Lower lobe of right lung (tissue), 2 donors: Measurements from ENCODE around the gene SASS6. TPM values are rescaled to one million over a fixed set of nuclear protein-coding genes. Genes with fewer than 3 reads are reported as not detected.
A peak's percentile ranks its signal among the peaks of the same experiment; 100 is the strongest.

Experiments used
- ATAC-seq, 2 donors: fragments of 200-7000 bp; cut with Tn5 transposase; one replicate each; pipeline ENCODE4 v1.9.1; 2020 to 2022; ENCODE audit warnings: mild to moderate bottlenecking in 2 of 2, moderate library complexity in 2 of 2
- DNase-seq: peaks from one replicate; pipeline ENCODE4 v3.0.0-alpha.2; 2020
- H3K27ac ChIP-seq: fragments of 200-600 bp; one replicate; pipeline ENCODE4 v1.8.0; 2022
- H3K27me3 ChIP-seq: fragments of 200-600 bp; one replicate; pipeline ENCODE4 v1.8.0; 2022; ENCODE audit warnings: low read depth
- H3K36me3 ChIP-seq: fragments of 200-600 bp; one replicate; pipeline ENCODE4 v1.8.0; 2022; ENCODE audit warnings: mild to moderate bottlenecking
- H3K4me1 ChIP-seq: fragments of 200-600 bp; one replicate; pipeline ENCODE4 v1.8.0; 2022
- H3K4me3 ChIP-seq: fragments of 200-600 bp; one replicate; pipeline ENCODE4 v1.8.0; 2022; ENCODE audit warnings: mild to moderate bottlenecking
- H3K9me3 ChIP-seq: fragments of 200-600 bp; one replicate; pipeline ENCODE4 v1.8.0; 2022
- intact Hi-C: fragments of 100-400 bp; cut with DNase I; formaldehyde crosslinking; loops from one replicate; pipeline ENCODE4 v1.11.0; 2022
- long read RNA-seq: library from polyadenylated mRNA; unstranded; transcript quantifications from one replicate; pipeline ENCODE4 v2.0.0, GENCODE V29; 2021
- total RNA-seq: library from RNA; stranded (reverse); fragmentation: NEBNext Ultra II Directional; extraction: Animal tissue kit (Norgen Biotek cat#: 25700); gene quantifications from one replicate; pipeline ENCODE4 v1.2.1, GENCODE V29; 2021
- TF ChIP-seq, protein P1 (sequence below): fragments of 200-600 bp; IDR thresholded peaks from one replicate; pipeline ENCODE4 v1.8.0; 2022; ENCODE audit warnings: antibody characterized with exemption, mild to moderate bottlenecking
- donor health status: DM: no; HTN: yes; CAD: no; lungs with severe emphysema.

SASS6 gene, protein sequence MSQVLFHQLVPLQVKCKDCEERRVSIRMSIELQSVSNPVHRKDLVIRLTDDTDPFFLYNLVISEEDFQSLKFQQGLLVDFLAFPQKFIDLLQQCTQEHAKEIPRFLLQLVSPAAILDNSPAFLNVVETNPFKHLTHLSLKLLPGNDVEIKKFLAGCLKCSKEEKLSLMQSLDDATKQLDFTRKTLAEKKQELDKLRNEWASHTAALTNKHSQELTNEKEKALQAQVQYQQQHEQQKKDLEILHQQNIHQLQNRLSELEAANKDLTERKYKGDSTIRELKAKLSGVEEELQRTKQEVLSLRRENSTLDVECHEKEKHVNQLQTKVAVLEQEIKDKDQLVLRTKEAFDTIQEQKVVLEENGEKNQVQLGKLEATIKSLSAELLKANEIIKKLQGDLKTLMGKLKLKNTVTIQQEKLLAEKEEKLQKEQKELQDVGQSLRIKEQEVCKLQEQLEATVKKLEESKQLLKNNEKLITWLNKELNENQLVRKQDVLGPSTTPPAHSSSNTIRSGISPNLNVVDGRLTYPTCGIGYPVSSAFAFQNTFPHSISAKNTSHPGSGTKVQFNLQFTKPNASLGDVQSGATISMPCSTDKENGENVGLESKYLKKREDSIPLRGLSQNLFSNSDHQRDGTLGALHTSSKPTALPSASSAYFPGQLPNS
- total RNA-seq = 3.0 TPM
- long read RNA-seq, partial matches to known transcripts = 0 of 1 reads
- long read RNA-seq, other reads (novel, unspliced or antisense) = 1 of 1 reads

DNA sequence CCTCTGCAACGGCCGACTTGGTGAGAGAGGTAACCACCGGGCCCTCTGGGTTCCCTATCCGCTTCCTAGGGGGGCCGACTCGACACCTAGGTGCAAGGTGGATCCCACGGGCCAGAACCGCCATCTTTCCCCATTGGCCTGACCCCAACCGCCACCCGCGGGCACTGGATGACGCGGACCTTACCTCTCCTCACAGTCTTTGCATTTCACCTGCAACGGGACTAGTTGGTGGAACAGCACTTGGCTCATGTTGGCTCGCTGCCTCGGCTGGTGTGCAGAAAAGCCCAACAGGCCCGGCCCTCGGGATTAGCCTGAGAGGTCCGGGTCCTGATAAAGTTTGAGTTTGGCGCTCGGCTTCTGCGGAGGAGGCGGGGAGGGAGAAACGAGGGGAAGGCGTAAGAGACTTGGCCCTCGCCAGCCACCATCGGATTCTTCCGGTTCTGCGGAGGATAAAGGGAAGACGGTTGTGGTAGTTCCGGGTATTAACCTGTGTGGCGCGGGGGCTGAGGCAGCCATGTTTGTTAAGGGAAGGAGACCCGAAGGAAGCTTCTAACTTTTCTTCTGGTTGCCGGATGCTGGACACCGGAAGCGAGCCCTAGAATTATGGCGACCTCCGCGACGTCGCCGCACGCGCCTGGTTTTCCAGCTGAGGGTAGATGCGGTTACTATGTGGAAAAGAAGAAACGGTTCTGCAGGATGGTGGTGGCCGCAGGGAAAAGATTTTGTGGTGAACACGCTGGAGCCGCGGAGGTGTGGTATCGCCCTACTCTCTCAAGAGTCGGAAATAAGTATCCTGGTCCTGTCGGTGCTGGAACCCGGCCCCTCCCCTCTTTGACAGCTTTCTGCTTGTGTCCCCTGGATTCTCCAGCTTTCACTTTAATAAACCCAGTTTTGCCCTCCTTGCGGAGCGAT is at the start of gene SASS6, which contains the start of gene TRMT13:
Gene SASS6, minus strand, starts transcription at position 365 of the 912 bp plus-strand sequence. Its CDS starts 116 bp downstream, at position 249.
Gene TRMT13, plus strand, starts transcription at position 598 of the 912 bp plus-strand sequence. Its CDS starts 6 bp downstream, at position 604.
- Histone ChIP-seq H3K4me1 (peaks cover 31% of the 10 kb centered on the region), H3K27ac (peak within 1 kb of the TSS; percentile 74), H3K36me3 (peaks cover 12% of the 10 kb centered on the region), H3K9me3 (no peaks in the 10 kb centered on the region), H3K4me3 (peak within 1 kb of the TSS; percentile 84), H3K27me3 (no peaks in the 10 kb centered on the region)
- intact Hi-C loops = no loop called here
- TF ChIP-seq, protein P1, sequence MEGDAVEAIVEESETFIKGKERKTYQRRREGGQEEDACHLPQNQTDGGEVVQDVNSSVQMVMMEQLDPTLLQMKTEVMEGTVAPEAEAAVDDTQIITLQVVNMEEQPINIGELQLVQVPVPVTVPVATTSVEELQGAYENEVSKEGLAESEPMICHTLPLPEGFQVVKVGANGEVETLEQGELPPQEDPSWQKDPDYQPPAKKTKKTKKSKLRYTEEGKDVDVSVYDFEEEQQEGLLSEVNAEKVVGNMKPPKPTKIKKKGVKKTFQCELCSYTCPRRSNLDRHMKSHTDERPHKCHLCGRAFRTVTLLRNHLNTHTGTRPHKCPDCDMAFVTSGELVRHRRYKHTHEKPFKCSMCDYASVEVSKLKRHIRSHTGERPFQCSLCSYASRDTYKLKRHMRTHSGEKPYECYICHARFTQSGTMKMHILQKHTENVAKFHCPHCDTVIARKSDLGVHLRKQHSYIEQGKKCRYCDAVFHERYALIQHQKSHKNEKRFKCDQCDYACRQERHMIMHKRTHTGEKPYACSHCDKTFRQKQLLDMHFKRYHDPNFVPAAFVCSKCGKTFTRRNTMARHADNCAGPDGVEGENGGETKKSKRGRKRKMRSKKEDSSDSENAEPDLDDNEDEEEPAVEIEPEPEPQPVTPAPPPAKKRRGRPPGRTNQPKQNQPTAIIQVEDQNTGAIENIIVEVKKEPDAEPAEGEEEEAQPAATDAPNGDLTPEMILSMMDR = no peak
- DNase-seq (peak; percentile 98), ATAC-seq (peak; percentile 99 to 100)

DNA sequence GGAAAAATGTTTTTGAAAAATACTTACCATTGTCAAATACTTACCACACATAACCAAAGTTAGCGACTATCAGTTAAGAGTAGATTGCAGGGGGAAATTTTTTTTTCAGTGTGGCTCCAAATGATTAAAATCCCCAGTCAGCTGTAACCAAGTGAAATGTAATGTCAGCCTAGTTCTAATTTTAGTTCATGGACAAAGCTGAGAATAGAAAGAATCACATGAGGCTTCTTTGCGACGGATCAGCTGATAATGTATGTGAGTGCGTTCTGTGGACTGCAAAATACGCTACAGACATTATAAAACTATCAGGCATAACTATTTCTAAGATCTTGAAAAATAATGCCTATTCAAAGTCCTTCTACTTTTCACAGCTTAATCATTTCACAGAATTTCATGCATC is 45.4 kb upstream of the SASS6 start, which contains the start of gene LRRC39:
Gene LRRC39, minus strand, starts transcription at position 166 of the 400 bp plus-strand sequence. CDS start 9,740 bp downstream, outside the sequence.
- no peaks in the 10 kb centered on the region for H3K27me3 ChIP-seq
- DNase-seq = no peak
- H3K9me3 ChIP-seq = no peaks in the 10 kb centered on the region
- TF ChIP-seq, protein P1 = no peak
- intact Hi-C loops = no loop called here
- no peak within 1 kb of the TSS for H3K27ac ChIP-seq
- no peak for ATAC-seq
- H3K4me1 ChIP-seq = no peaks in the 10 kb centered on the region
- H3K4me3 ChIP-seq = no peak within 1 kb of the TSS
- H3K36me3 ChIP-seq = no peaks in the 10 kb centered on the region

DNA sequence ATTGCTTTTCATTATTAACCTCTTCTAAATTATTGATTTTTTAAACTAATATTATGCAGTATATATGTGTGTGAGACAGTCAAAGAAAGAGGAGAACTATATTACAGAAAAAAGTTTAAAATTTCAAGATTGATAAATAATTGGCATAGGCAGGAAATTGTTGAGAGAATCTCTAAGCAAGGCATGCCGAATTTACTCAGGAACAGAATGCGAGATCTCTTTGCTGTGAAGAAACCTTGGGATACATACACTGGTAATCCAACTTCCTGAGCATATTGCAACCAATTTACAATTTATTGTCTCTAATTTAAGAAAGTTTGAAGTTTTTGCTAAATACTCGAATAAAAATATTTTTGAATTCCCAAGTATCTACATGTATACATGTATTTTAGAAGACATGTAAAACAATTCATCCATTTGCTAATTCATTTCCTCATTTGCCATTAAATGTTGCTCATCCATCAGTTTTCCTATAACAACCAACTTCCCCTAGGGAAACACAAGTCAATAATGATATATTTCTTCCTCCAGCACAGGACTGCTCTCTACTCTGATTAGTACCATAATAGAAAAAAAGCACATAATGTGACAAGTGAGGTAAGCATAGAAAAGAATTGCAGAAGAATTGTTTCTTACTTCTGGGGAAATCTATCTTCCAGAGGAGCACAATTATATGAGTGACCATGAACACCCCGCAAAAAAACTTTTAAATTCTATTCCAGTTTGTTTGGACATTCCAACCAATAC is 44.7 kb upstream of the SASS6 start:
- DNase-seq (no peak), ATAC-seq (no peak)
- TF ChIP-seq, protein P1 = no peak
- no peaks in the 10 kb centered on the region for H3K36me3 ChIP-seq
- no peak overlapping the region for H3K4me3 ChIP-seq
- H3K4me1 ChIP-seq = no peaks in the 10 kb centered on the region
- intact Hi-C loops = no loop called here
- H3K9me3 ChIP-seq = no peaks in the 10 kb centered on the region
- no peak overlapping the region for H3K27ac ChIP-seq
- H3K27me3 ChIP-seq = no peaks in the 10 kb centered on the region

DNA sequence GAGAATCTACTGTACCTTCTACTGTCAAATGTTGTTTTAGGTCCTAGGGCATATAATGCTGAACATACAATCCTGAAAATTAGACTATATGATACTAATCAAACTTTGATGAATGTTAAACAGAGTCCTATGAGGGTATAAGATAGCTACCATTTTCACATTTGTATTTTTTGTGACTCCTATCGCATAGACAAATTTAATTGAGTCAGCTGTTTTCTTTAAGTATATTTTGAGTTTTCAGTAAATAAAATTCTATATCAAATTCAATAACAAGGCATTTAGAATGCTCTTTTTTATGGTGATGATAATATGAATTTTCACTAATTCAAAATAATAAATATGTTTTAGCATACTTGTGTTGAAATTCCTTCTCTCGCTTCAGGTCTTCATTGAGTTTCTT is 35.3 kb upstream of the SASS6 start:
- DNase-seq (no peak), ATAC-seq (no peak)
- Histone ChIP-seq H3K4me3 (no peak overlapping the region), H3K36me3 (no peaks in the 10 kb centered on the region), H3K27ac (no peak overlapping the region), H3K4me1 (no peaks in the 10 kb centered on the region), H3K9me3 (no peaks in the 10 kb centered on the region), H3K27me3 (no peaks in the 10 kb centered on the region)
- TF ChIP-seq, protein P1 = no peak
- intact Hi-C loops = no loop called here
